GM21723 (cell line): ENCODE measurements around the gene RPL14.

ENCODE experiments used
- ATAC-seq: cut with Tn5 transposase; IDR thresholded peaks from one replicate; pipeline ENCODE4 v1.9.1; 2021; ENCODE audit warnings: mild to moderate bottlenecking, moderate library complexity; ENCODE audit not compliant: unreplicated experiment

Gene RPL14

GRCh38 chr3:40518067-40518466 is 60.9 kb downstream of the RPL14 start:
- ATAC-seq = no peak
